ENCODE data around the gene SDHAF4. TPM values are rescaled to one million over a fixed set of nuclear protein-coding genes. Genes with fewer than 3 reads are reported as not detected.
"Not testable (repeated sequence)": the region's sequence is repeated elsewhere in the genome, so short reads cannot be mapped to it uniquely, and the experiment has no call there.

The SDHAF4 gene
- total RNA-seq, 4 donors from 2014 or later: 2.0 to 8.6 (median 4.2) TPM

- Histone ChIP-seq H3K27me3 (no peaks in the 10 kb centered on the region), H3K27ac (no peak overlapping the region), H3K36me3 (peaks cover 0 to 46% (median 3%) of the 10 kb centered on the region in 3 donors), H3K4me1 (no peaks in the 10 kb centered on the region), H3K9me3 (no peaks in the 10 kb centered on the region), H3K4me3 (no peak overlapping the region)
- 86 to 92% methylated on average over 3 of the region's 3 CpGs for WGBS, 2 donors
- intact Hi-C loops (cut with DNase I): loop anchor here (10.0 kb wide), 1 partner anchor 137 kb away; no protein-coding TSS in a partner anchor
- no peak for TF ChIP-seq CTCF (IDR thresholded peaks at IDR 0.05)
- TF ChIP-seq POLR2A (IDR thresholded peaks at IDR 0.05): no peak
- no peak for DNase-seq
These were observed 18.8 kb upstream of the SDHAF4 start for GRCh38 chr6:70547905-70548304.

- H3K4me3 ChIP-seq: no peak overlapping the region
- no peaks in the 10 kb centered on the region for H3K4me1 ChIP-seq
- intact Hi-C loops (cut with DNase I): loop anchor here (10.0 kb wide), 1 partner anchor 135 kb away; no protein-coding TSS in a partner anchor
- TF ChIP-seq CTCF (IDR thresholded peaks at IDR 0.05) (no peak), POLR2A (IDR thresholded peaks at IDR 0.05) (no peak)
- H3K9me3 ChIP-seq: no peaks in the 10 kb centered on the region
- no peak overlapping the region for H3K27ac ChIP-seq
- no peaks in the 10 kb centered on the region for H3K27me3 ChIP-seq
- no peak for DNase-seq
- peaks cover 0 to 35% (median 3%) of the 10 kb centered on the region in 3 donors for H3K36me3 ChIP-seq
These were observed 17.4 kb upstream of the SDHAF4 start for GRCh38 chr6:70549327-70549726.

GRCh38 chr6:70551566-70551965 is 15.2 kb upstream of the SDHAF4 start:
- TF ChIP-seq POLR2A (IDR thresholded peaks at IDR 0.05) (no peak), CTCF (IDR thresholded peaks at IDR 0.05) (peak in 1 of 6 experiments; percentile 17)
- no peak for DNase-seq
- Histone ChIP-seq H3K36me3 (peaks cover 0 to 13% (median 3%) of the 10 kb centered on the region in 3 donors), H3K4me1 (no peaks in the 10 kb centered on the region), H3K27ac (no peak overlapping the region), H3K4me3 (no peak overlapping the region), H3K27me3 (no peaks in the 10 kb centered on the region), H3K9me3 (no peaks in the 10 kb centered on the region)
- 84 to 100% methylated on average over 1 of the region's 1 CpG for WGBS, 2 donors
- intact Hi-C loops (cut with DNase I): no loop called here

GRCh38 chr6:70552286-70552940 is 14.3 kb upstream of the SDHAF4 start:
- peaks cover 0 to 18% (median 3%) of the 10 kb centered on the region in 3 donors for H3K36me3 ChIP-seq
- H3K27ac ChIP-seq; intact Hi-C loops (cut with DNase I); DNase-seq; H3K4me3 ChIP-seq; H3K9me3 ChIP-seq; H3K27me3 ChIP-seq; H3K4me1 ChIP-seq: not testable (repeated sequence)
- WGBS, 2 donors: 78 to 81% methylated on average over 6 to 11 of the region's 13 CpGs

GRCh38 chr6:70552974-70553373 is 13.8 kb upstream of the SDHAF4 start:
- intact Hi-C loops (cut with DNase I): no loop called here
- H3K4me3 ChIP-seq: no peak overlapping the region
- no peak for TF ChIP-seq CTCF (IDR thresholded peaks at IDR 0.05)
- no peak for TF ChIP-seq POLR2A (IDR thresholded peaks at IDR 0.05)
- H3K36me3 ChIP-seq: peaks cover 0 to 23% (median 3%) of the 10 kb centered on the region in 3 donors
- DNase-seq: no peak
- no peaks in the 10 kb centered on the region for H3K9me3 ChIP-seq
- no peak overlapping the region for H3K27ac ChIP-seq
- H3K4me1 ChIP-seq: no peaks in the 10 kb centered on the region
- H3K27me3 ChIP-seq: no peaks in the 10 kb centered on the region
- WGBS, 2 donors: 81 to 94% methylated on average over 1 of the region's 1 CpG

All from esophagus squamous epithelium (tissue), 5 donors.